ENCODE measurements around the gene HS3ST3B1. TPM values are rescaled to one million over a fixed set of nuclear protein-coding genes. Genes with fewer than 3 reads are reported as not detected.

The HS3ST3B1 gene
- total RNA-seq, 1 donor from 2014 or later = 4.0 TPM

DNA sequence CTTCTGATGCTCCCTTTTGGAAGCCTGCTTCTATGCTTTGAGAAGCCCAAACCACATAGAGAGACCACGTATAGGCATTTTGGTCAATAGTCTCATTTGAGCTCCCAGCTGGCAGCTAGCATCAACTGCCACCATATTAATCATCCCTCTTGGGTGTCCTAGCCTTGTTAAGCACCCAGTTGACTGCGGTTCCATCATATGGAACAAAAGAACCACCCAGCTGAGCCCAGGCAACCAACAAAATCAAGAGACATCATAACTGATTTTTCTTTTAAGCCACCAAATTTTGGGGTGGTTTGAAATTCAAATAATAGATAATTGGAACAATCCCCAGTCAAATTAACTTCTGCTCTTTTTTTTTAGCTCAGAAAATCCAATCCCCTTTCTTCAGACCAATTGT, 53.9 kb downstream of the HS3ST3B1 start:
- no peak for DNase-seq (ENCODE audit: low spot score)

DNA sequence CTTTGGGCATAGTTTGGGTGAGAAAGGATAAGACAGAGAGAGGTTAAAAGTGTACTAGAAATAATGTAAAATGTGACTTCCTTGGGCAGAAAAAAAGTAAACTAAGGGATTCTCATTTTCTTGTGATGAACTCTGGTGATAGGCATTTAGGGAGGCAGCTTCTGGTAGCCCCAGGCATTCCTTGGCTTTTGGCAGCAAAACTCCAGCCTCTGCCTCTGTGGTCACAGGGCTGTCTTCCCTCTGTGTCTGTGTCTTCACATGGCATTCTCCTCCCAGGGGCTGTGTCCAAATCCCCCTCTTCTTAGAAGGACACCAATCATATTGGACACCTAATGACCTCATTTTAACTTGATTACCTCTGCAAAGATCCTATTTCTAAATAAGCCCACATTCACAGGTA, 54.7 kb downstream of the HS3ST3B1 start:
- DNase-seq (ENCODE audit: low spot score) = no peak

DNA sequence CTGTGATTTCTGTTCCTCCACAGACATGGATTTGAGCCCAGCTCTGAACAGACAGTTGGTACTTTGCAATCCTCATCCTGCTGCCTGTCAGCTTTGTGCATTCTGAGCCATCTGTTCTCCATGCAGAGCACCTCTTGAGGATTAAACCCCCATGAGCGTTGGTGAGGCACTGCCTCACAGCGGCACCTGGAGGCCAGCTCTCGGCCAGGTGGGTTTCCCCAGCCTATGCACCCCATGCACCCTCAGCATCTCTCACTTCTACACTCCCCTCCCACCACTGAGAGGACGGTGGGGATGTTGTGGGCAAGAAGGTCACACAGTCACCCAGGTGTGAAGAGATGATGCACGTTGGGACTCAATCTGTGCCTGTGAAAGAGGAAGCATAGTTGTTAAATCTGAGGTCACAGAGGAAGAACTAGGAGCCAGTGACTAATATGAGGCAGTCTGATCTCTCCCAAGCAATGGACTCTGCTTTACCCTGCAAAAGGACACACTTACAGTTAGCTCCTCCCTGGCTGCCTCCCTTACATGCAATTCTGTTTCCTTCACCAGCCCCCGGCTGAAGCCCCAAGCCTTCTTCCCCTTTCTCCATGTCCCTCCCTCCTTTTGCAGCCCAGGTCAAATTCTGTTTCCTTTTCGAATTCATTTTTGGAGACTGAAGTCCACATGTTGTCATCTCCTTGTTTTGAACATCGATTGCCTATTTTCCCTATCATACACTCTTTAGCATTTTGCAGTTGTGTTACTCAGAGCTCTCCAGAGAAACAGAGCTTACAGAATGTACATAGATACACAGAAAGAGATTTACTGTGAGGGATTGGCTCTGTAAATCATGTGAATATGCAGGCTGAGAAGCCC, 58.5 kb downstream of the HS3ST3B1 start:
- DNase-seq (ENCODE audit: low spot score) = no peak

DNA sequence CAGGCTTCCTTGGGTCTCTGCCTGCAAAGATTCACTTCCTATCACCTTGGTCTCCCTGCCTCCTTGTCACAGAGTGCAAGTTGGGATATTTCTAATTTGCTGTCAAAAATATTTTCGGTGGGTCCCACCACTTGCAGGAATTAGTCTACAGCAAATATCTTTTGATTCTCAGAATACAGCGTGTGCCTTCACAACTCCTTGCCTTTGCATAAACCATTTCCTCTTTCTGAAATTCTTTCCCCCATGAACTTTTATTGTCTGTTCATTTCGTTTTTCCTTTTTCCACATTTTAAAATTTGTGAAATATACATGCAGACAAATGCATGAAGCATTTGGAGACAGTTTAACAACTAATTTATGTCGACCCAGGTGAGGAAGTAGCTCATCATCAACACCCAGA, 60.0 kb downstream of the HS3ST3B1 start:
- no peak for DNase-seq (ENCODE audit: low spot score)

DNA sequence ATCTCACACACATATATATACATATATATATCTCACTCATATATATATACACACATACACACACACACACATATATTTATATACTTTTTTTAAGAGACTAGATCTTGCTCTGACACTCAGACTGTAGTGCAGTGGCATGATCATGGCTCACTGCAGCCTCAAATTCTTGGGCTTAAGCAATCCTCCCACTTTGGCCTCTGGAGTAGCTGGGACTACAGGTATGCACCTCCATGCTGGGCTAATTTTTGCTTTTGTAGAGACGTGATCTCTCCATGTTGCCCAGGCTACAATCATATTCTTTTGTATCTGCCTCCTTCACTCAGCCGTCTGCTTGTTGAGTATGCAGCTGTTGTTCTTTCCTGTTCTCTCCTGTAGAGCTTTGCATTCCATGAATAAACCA, 60.6 kb downstream of the HS3ST3B1 start:
- DNase-seq (ENCODE audit: low spot score) = no peak

DNA sequence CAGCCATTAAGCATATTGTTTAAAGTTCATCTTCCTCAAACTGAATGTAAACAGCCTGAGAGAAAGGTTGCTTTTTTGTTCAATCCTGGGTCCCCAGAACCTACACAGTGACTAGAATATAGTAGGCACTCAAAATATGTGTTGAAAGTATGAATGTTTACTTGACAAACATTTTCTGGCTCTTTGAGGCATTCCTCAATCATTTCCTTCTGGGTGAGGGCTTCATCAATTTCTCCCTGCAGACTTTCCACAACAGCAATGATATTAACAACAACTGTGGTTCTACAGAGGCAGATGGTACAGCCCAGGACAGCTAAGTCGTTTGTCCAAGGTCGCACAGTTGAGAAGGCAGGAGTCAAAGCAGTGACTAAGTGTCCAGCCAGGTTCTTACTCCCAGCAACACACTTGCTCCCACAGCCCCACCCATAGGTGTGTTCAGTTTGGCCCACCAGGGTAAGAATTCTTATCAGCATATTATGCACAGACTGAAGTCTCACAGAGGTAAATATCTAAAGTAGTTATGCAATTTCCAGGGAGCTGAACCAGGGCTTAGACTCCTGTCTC, 61.1 kb downstream of the HS3ST3B1 start:
- DNase-seq (ENCODE audit: low spot score) = no peak

DNA sequence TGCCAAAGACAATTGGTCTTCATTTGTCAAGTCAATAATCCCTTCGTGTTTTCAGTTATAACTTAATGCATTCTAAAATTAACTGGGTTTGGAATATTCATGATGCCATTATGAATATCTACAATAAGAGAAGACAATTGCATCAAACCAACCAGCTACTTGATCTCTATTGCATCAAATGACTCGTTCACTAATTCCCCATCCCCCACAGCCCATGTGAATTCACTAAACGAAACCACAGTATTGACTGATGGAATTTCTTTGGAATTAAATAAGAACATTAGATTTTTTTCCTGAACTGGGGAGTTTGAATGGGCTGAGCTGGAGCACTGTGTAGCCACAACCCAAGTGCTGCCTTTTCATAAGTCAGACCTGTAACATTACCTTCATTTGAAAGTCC, 65.3 kb downstream of the HS3ST3B1 start:
- no peak for DNase-seq (ENCODE audit: low spot score)

DNA sequence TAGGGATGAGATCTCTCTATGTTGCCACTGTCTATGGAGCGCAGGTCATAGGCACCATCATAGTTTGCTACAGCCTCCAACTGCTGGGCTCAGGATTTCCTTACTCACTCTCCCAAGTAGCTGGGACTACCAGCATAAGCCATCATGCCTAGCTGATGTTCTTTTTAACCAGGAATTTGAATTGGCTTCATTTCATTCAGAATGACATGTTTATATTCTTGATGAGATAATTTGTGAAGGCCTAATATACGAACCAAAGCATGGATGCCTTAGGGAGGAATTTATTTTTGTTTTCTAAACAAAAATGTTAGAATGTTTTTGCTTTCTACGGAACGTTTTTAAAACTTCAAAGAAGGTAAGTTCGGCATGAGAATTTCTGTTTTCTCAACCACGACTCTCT, 71.6 kb downstream of the HS3ST3B1 start:
- DNase-seq (ENCODE audit: low spot score) = no peak

DNA sequence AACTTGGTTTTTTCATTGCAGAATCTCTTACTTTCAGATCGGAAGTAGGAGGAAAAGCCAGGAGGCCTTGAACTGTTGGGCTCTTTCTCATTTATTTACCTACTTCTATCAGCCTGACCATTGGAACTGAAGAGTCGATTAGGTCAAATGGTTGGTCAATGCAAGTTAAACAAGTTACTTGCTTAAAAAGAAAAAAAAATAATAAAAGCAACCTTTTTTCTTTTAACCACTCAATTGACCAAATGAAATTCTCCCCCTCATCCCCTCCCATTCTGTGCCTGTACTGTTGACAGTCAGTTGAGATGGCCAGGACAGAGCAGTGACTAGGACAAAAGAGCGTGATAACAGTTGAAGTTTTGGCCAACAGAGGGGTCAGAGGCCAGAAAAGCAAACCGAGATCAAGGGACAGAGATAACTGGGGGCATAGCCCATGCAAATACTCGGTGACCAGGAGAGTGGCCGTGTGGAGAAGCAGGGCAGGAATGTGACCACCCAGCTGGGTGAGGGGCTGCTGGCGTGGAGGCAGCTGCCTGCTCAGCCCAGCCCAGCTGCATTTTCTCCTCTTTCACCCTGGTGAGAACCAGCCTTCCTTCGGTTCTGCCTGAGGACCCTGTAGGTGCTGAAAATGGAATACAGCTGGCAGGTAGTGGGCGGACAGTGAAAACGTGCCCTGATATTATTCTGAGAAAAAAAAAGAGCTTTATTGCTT, 72.2 kb downstream of the HS3ST3B1 start:
- no peak for DNase-seq (ENCODE audit: low spot score)

DNA sequence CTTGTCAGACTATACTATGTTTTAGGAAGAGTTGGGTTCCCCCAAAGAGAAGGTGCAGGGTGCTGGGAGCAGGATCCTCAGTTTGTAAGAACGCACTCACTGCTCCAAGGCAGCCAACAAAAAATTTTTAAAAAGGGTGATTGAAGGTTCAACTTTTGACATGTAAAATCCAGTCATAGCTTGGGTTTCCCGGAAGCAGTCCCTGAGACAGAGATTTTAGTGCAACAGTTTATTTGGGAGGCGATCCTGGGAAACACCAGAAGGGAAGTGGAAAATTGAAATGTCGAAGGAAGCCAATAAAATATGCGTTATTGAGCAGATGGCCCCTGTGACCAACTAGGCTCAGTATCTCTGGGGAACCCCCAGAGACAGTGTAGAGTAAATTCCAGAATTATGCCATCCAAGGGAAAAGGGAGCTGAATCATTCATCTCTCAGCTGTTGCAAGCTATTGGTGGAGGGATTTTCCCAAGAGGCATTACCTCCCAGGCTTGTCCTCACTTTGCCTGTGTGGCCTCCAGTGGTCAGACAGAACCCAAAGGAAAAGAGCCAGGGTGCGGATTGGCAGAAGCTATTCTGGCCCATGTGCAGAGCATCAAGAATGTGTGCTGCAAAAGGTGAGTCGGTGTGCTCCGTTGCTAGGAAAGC, 72.9 kb downstream of the HS3ST3B1 start:
- no peak for DNase-seq (ENCODE audit: low spot score)

DNA sequence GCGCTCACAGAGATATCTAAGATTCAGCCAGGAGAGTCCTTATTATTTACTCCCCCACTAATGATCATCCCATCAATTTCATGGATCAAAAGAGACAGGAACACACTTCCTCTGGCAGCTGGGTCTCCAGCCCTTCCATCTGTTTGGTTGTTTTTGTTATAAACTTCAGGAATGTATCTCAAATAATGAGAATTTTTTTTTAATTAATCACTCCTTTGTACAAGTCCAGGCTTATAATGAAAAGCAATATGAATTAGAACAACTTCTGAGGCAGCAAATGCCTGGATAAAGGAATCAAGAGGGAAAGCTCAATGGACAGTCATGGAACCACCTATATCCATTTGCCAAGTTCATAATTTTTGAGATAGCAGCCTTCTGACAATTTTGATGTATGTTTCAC, 73.4 kb downstream of the HS3ST3B1 start:
- DNase-seq (ENCODE audit: low spot score) = no peak

DNA sequence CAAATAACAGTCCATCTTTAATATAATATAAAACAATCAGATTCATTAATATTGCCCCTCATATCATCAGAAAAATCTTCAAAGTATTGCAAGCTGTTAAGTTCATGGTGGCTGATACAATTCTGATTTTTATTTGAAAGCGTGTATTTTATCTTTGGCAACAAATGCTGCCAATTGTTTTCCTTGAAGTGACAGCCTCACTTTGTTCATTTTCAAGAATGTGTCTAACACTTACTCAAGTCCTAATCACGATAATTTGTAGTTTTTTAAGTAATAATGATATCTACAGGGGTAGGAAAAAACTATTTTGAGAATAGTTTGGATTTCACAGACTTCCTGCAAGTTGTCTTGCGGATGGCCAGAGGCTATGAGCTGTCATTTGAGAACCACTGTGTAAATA, 75.8 kb downstream of the HS3ST3B1 start:
- DNase-seq (ENCODE audit: low spot score) = no peak

DNA sequence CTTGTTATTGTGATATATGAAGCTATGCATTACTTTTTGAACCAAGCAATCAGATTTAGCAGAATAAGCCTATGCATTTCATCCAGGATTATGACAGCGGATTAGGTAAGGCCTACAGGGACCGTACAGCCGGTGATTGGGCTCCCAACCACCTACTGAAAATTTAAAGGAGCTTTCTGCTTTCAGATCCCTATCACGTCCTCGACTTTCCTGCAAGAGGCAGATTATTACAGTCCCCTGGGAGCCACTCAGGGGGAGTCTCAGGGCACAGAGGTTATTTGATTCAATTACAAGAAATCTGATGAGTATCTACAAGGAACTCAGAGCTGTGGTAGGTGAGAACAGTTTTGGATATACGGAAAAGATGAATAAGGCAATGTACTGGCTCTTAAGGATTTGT, 80.7 kb downstream of the HS3ST3B1 start:
- no peak for DNase-seq (ENCODE audit: low spot score)

DNA sequence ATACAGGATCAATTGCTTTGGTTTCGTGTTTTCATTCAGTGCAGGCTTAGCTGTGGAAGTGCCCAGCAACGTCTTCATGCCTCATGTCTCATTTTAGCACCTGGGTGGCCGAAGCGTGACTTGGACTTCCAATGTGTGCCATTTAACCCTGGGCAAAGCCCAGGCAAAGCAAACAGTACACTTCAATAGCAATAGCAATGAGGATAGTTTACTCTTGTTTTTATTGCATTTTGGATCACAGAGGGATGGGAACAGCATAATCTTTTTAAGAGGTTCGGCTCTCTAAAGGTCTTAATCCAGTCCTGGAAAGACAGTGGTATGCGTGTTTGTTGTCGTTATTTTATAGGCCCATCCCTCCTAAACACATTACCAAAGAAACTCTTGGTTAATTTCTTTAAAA, 86.2 kb downstream of the HS3ST3B1 start:
- no peak for DNase-seq (ENCODE audit: low spot score)

DNA sequence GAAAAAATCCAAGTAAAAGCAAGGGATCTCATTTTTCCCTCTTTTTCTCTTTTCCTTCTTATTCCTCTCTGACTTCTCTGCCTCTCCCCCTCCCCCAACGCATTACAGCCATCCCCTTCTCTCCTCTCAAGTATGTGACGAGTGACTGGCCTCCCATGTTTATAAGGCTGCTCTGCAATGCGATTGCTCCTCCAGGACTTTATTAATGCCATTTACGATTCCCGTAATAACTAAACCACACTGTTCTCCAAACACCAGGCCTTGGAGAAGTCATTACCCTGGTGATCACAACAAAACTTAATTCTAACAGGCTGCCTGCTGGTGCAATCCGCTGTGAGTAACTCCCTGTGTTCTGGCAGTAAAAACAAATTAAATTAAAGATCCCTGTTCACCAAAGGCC, 88.8 kb downstream of the HS3ST3B1 start:
- DNase-seq (ENCODE audit: low spot score) = no peak

DNA sequence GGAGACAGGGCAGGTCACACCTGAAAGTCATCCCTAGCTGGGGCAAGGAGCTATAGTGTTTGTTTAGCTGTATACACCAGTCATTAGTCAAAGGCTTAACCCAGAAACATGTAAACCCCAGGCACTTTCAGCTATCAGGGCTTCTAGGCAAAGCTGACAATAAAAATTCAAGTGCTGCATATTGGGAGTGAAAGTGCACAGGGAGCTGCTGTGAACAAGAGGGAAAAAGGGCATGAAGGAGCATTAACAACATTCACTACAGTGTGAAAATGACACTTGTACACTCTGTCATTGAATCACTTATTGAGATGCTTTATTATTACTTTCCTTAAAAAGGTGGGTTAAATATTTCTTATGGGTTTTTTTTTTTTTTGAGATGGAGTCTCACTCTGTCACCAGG, 92.8 kb downstream of the HS3ST3B1 start:
- no peak for DNase-seq (ENCODE audit: low spot score)

DNA sequence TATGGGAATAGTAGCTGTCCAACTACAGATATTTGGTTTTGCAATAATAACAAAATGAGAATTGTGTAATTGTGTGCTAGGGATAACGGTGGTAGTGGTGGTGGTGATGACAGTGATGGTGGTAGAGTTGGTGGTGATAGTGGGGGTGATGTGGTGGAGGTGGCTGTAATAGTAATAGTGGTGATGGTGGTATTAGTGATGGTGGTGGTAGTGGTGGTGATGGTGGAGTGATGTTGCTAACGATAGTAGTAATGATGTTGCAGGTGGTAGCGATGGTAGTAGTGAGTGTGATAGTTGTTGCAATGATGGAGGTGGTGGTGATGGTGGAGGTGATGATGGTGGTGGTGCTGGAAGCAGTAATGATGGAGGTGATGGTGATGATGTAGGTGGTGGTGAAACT, 94.4 kb downstream of the HS3ST3B1 start:
- no peak for DNase-seq (ENCODE audit: low spot score)

DNA sequence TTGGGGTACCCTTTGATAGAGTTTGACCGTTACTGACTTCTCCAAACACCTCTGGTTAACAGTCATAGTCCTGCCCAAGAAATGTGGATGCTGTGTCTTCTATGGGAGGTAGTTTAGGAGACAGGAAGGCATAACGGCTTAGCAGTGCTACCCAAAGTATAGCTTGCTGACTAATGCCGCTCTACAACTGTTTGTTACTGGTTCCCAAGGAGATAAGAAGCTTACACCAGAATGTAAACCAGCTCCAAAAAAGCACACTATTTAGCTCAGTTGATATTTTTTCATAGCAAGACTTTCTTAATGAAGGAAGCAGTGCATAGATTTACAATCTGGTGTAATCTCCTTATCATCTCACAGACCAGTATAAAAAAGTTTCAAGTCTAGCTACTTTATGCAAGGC, 95.7 kb downstream of the HS3ST3B1 start:
- no peak for DNase-seq (ENCODE audit: low spot score)

DNA sequence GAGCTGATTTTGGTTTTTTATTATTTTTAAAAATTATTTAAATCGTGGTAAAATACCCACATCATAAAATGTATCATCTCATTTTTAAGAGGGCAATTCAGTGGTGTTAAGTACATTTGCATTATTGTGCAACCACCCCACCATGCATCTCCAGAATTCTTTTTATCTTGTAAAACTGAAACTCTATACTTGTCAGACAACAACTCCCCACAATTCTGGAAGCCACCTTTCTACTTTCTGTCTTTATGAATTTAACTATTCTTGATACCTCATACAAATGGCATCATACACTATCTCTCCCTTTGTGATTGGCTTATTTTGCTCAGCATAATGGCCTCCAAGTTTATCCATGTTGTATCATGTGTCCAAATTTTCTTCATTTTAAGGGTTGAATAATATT, 97.9 kb downstream of the HS3ST3B1 start:
- no peak for DNase-seq (ENCODE audit: low spot score)
